T-helper 9 cell (primary cell): Measurements from ENCODE around the gene JPH4.

Experiments
- DNase-seq: peaks from one replicate; pipeline ENCODE4 v3.0.0-alpha.2; 2020

The JPH4 gene

DNA sequence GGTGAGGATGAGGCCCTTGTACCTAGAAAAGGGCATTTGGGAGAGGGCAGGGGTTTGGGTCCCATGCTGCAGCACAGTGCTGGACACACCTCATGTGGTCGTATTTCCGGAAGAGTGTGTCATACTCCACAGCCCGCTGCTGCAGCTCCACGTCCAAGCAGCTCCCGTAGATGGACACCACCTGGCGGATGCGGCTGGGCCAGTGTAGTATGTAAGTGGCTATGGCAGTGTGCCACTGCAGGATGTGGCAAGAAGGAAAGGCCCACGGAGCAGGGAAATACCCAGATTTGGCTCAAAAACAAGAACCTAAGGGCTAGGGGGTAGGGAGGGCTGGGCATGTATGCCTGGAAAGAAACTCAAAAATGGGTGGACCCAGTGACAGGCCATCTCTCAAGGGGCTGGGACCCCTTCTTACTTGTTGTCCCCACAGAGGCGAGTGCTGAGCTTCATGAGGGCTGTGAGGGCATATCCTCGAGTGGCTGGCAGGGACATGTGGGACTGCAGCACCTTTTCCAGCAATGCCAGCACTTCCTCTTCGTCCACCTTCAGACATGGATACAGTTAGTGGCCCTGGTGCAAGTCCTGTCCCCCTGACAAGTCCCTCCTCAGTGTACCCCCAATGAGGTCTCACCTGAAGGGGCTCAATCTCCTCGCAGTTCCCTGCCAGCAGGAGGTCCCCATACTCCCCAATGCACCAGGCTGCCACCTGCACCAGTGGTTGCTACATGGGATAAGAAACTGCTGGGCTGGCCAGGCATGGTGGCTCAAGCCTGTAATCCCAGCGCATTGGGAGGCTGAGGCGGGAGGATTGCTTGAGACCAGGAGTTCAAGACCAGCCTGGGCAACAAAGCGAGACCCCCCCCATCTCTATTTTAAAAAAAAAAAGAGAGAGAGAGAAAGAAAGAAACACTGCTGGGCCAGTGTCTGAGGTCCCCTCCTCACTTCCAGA is 16.4 kb downstream of the JPH4 start:
- no peak for DNase-seq

DNA sequence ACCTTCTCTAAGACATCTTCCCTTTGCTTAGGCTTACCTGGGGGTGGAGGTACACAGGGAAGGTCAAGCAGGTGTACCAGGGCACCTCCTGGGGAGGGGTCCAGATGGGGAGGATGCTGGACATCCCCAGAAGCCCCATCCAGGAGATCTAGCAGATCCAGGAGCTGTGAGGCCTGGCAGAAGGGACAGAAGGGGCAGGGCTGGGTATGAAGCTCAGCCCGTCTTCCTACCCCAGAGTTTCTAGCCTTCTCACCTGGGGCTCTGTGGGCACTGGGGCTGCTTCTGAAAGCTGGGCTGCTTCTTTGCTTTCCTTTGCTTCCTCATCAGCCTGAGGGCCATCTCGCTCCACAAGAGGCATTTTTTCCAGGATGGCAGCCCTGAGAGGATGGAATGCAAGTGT is 17.3 kb downstream of the JPH4 start:
- DNase-seq = no peak

GRCh38 chr14:23559926-23560520 is 18.6 kb downstream of the JPH4 start:
- no peak for DNase-seq

GRCh38 chr14:23559010-23559925 is 19.3 kb downstream of the JPH4 start:
- DNase-seq = peak; percentile 72

DNA sequence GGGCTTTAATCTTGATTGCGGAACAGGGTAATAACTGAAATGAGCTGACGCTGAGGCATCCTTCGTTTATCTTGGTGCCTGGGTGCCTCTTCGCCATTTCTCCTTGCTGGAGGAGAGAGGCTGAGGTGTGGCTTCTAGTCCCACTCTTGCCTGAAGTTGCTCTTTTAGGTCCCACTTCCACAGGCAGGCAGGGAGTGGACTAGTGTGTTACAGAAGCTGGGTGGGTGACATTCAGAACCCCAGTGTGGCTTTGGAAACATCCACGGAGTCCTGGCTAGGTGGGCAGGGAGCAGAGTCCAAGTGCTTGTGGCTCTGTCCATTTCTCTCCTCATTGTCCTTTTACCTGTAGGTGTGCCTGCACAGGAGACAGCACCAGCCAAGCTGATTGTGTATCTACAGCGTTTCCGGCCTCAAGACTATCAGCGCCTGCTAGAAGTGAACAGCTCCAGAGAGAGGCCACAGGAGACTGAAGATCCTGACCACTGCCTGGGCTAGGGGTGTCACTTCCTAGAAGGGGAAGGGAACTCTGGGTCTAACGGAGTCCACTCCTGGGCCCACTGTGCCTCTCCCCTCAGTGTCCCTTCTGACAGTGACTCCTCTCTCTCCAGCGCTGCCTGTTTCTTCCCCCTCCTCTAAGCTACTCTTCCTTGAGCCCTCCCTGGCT is 20.1 kb downstream of the JPH4 start:
- no peak for DNase-seq

GRCh38 chr14:23557946-23558345 is 20.6 kb downstream of the JPH4 start:
- no peak for DNase-seq

DNA sequence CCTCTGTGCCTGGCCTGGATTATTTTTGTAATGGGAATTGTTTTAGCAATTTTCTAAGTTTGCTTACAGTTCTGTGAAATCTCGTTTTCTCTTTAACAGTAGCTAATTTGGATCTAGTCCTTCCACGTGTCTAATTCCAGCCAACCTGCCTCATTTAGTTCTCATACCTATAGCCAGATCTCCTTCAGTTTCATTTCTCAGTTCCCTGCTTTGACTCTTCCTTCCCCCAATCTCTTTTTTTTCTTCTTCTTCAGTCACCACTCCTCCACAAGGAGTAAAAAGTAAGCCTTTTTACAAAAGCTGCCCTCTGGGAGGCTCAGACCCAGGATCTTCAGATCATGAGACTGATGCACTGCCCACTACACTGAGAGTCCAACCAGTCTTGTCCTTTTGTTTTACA is 21.1 kb downstream of the JPH4 start:
- no peak for DNase-seq

DNA sequence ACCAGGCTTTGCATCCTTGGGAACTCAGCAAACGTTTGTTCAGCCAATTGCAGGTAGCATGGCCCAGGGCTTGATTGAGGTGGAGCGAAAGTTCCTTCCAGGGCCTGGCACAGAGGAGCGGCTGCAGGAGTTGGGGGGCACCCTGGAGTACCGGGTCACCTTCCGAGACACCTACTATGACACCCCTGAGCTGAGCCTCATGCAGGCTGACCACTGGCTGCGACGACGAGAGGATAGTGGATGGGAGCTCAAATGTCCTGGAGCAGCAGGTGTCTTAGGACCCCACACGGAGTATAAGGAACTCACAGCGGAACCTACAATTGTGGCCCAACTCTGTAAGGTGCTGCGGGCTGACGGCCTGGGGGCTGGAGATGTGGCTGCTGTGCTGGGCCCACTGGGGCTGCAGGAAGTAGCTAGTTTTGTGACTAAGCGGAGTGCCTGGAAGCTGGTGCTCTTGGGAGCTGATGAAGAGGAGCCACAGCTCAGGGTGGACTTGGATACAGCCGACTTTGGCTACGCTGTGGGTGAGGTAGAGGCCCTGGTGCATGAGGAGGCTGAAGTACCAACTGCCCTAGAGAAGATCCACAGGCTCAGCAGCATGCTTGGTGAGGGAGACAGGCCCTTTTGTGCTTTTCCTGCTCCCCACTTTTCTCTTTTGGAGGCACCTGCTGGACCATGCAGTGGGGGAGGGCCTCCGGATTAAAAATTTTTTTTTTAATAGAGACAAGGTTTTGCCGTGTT is 21.7 kb downstream of the JPH4 start:
- DNase-seq = no peak

GRCh38 chr14:23555882-23556699 is 22.5 kb downstream of the JPH4 start, which contains the start of gene THTPA:
Gene THTPA (plus strand): TSS chr14:23556271. CDS start chr14:23556758, 487 bp downstream.
- DNase-seq = peak; percentile 89

DNA sequence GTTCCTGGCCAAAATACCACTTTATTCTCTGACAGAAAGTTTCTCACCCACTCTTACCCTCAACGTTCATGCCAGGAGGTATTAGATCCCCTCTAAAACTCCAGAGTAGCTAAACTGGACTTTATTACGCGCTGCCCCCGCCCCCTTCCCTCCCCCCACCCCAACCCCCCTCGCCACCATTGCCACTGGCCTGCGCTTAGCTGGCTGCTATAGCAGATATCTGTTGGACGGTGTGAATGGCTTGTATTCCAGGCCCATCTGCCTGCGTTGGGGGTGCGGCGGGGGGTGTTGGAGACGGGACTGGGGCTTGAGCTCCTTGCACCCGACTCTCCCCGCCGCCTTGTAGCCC is 23.1 kb downstream of the JPH4 start:
- no peak for DNase-seq

DNA sequence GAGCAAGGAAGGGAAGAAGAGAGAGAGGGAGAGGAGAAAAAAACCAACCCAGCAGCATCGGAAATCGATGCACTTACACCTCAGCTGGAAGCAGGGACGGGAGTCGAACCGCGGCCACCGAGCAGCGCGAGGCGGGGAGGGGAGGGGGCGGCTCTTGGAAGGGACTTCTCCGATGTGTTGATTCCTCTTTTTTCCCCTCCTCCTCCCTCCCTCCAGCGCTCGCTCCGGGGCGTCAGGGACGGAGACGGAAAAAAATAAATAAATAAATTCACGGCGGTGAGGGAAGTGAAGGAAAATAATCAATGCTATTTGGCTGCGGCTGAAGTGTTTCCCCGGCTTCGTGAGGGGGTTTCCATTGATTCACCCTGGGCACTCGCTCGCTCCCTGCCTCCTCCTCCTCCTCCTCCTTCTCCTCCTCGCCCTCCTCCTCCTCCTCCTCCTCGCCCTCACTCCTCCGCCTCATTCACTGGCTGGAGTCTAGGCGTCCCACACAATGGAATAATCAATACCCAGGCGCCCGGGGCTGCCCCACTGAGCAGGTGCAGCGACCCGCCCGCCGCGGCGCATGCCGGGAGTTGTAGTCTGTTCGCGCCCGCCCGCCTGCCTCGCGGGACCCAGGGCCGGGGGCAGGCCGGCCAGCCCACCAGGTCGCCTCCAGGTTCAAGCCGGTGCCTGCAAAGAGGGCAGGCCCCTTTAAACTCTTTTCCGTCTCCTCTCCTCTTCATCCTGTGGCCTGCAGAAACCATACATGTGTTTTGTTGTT is 27.1 kb downstream of the JPH4 start, which contains the start of gene ZFHX2:
Gene ZFHX2 (minus strand): TSS at position 500 of the 763 bp plus-strand sequence. CDS start 16,440 bp downstream, outside the sequence.
- peak; percentile 61 for DNase-seq

- no peak for DNase-seq
These were observed 27.8 kb downstream of the JPH4 start for GRCh38 chr14:23550812-23551265.

GRCh38 chr14:23550131-23550811 is 28.3 kb downstream of the JPH4 start:
- DNase-seq = no peak

- DNase-seq = no peak
These were observed 30.0 kb downstream of the JPH4 start for GRCh38 chr14:23548351-23549318.

DNA sequence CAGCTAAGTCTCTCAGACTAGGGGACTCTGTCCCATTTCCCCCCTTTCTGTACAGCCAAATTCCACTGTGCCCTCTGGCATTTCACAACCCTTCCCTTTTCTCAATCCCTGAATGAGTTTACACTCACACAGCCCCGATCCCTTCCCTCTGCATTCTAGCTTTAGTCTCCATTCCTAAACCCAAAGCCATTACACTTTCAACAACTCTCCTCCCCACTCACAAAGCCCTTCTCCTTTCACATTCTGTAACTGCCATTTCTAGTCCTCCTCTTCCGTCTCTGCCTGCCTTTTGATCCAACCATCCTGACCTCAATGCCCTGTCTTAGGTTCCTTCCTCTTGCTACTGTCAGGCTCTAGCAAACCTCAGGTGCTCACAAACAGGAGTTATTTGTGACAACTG is 30.7 kb downstream of the JPH4 start:
- no peak for DNase-seq

- no peak for DNase-seq
These were observed 32.0 kb downstream of the JPH4 start for GRCh38 chr14:23546450-23547035.

- no peak for DNase-seq
These were observed 32.7 kb downstream of the JPH4 start for GRCh38 chr14:23545740-23546365.
